Measurements from ENCODE around the gene TPM1.

The TPM1 gene

DNA sequence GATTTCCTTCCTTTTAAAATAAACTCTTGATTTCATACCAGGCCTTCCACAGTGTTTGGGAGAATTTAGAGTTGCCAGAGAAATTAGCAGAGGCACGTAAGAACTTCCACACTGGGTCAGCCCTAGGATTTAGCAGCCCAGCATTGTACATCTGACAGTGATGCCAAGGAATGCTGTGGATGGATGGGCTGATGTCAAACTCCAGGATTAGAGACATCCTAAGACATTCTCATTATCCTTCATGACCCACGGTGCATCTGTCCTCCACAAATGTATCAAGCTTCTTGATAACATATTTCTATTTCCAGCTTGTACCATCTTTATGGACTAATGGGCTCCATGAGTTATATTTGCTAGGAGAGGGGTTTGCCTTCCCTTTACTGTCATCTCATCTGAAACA lies 8.0 kb upstream of the TPM1 start:
- Histone ChIP-seq H2AFZ (no peak overlapping the region), H3K4me3 (ENCODE audit: low read depth, low read length) (no peak overlapping the region), H3K36me3 (ENCODE audit: control insufficient read depth, insufficient read depth, low read length) (no peaks in the 10 kb centered on the region), H3K9ac (no peak overlapping the region), H3K27ac (no peak overlapping the region), H3K27me3 (ENCODE audit: control insufficient read depth, insufficient read depth, low read length) (no peaks in the 10 kb centered on the region), H3K79me2 (no peaks in the 10 kb centered on the region), H3K9me3 (ENCODE audit: control insufficient read depth, low read length) (no peaks in the 10 kb centered on the region), H3K4me2 (ENCODE audit: low read length) (no peak overlapping the region), H3K4me1 (no peaks in the 10 kb centered on the region)
- TF ChIP-seq CTCF (IDR thresholded peaks at IDR 0.05): no peak

DNA sequence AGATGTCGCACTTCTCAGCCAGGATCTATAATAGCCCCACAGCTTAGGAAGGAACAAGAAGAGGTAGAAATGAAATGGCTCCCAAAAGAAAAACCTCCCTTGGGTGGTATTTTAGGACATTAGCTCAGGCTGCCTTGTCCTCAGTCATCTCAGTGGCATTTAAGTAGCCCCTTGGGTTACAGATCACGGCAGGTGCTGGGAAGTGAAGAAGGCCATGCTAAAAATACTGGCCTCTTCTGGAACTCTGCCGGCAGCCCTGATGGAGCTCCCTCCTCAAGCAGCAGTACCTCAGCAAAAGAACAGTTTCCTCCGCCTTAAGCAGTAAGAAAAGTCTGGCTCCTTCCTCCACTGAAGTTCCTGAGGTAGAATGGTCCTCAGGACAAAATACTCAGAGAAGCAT lies 7.3 kb upstream of the TPM1 start:
- H3K27ac ChIP-seq: no peak overlapping the region
- H3K9ac ChIP-seq: no peak overlapping the region
- H2AFZ ChIP-seq: no peak overlapping the region

DNA sequence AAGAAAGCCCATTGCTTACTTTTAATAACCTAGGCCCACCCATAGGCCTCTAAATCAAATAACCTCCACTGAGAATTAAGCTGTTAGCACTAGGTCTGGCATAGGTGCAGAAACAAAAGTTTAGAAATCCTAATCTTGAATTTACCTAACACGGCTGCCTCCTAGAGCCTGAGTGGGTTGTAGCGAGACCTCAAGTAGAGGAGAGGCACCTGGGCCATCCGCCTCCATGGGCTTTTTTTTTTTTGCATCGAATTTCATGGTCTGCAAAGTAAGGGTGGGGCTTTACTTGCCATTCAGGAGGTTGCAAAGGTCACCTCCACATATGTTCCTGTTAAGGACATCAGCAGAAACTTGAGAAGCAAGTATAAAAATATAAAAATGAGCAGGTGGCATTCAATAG lies 6.6 kb upstream of the TPM1 start:
- Histone ChIP-seq H3K27me3 (ENCODE audit: control insufficient read depth, insufficient read depth, low read length) (no peaks in the 10 kb centered on the region), H3K9me3 (ENCODE audit: control insufficient read depth, low read length) (no peaks in the 10 kb centered on the region), H3K27ac (no peak overlapping the region), H3K79me2 (no peaks in the 10 kb centered on the region), H3K4me3 (ENCODE audit: low read depth, low read length) (no peak overlapping the region), H3K36me3 (ENCODE audit: control insufficient read depth, insufficient read depth, low read length) (no peaks in the 10 kb centered on the region), H3K9ac (no peak overlapping the region), H3K4me1 (no peaks in the 10 kb centered on the region), H3K4me2 (ENCODE audit: low read length) (no peak overlapping the region), H2AFZ (no peak overlapping the region)
- TF ChIP-seq CTCF (IDR thresholded peaks at IDR 0.05): no peak

More for the DNA sequence above, 7.3 kb upstream of the TPM1 start:
- H3K4me3 ChIP-seq (ENCODE audit: low read depth, low read length): no peak overlapping the region
- TF ChIP-seq CTCF (IDR thresholded peaks at IDR 0.05): no peak
- no peaks in the 10 kb centered on the region for H3K79me2 ChIP-seq
- no peaks in the 10 kb centered on the region for H3K36me3 ChIP-seq (ENCODE audit: control insufficient read depth, insufficient read depth, low read length)
- no peaks in the 10 kb centered on the region for H3K4me1 ChIP-seq
- no peaks in the 10 kb centered on the region for H3K27me3 ChIP-seq (ENCODE audit: control insufficient read depth, insufficient read depth, low read length)
- no peaks in the 10 kb centered on the region for H3K9me3 ChIP-seq (ENCODE audit: control insufficient read depth, low read length)
- no peak overlapping the region for H3K4me2 ChIP-seq (ENCODE audit: low read length)

DNA sequence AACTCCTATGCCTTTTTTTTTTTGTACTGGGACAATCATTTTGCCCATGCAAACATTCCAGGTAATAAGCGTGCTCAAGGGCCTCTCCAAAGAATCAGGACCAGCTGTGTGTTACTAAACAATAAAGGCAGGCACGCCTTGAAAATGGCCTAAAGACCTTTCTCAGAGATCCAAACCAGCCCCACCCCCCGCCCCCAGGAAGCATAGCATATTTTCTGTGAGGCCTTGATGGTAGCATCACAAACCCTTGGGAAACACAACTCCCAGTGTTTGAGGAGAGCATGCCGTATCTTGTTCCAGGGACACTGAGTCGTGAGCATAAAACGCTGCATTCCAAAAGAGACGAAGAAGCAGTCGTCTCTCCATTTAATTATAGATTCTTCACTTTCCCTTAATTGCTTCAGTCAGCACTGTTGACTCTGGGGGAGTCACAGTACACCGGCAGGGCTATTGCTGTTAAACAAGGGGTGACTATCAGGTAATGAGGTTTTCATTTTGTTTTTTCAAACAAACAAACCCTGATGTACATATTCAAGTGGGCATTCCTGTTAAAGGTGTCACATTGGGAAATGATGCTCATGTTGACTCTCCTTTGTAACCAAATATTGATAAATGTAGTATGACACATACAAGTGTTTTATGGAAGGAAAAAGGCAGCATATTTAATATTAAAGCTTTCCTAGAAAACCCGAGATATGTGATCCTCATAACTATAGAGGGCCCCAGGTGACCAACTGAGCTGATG lies 4.4 kb upstream of the TPM1 start:
- Histone ChIP-seq H3K79me2 (no peaks in the 10 kb centered on the region), H2AFZ (no peak overlapping the region), H3K27me3 (ENCODE audit: control insufficient read depth, insufficient read depth, low read length) (no peaks in the 10 kb centered on the region), H3K9ac (no peak overlapping the region), H3K36me3 (ENCODE audit: control insufficient read depth, insufficient read depth, low read length) (no peaks in the 10 kb centered on the region), H3K4me3 (ENCODE audit: low read depth, low read length) (no peak overlapping the region), H3K4me2 (ENCODE audit: low read length) (no peak overlapping the region), H3K4me1 (no peaks in the 10 kb centered on the region), H3K9me3 (ENCODE audit: control insufficient read depth, low read length) (no peaks in the 10 kb centered on the region), H3K27ac (no peak overlapping the region)
- no peak for TF ChIP-seq CTCF (IDR thresholded peaks at IDR 0.05)
